Measurements from ENCODE around the gene NFATC3.

The NFATC3 gene

GRCh38 chr16:68233085-68233834 is 148.1 kb downstream of the NFATC3 start:
- no peak for DNase-seq

DNA sequence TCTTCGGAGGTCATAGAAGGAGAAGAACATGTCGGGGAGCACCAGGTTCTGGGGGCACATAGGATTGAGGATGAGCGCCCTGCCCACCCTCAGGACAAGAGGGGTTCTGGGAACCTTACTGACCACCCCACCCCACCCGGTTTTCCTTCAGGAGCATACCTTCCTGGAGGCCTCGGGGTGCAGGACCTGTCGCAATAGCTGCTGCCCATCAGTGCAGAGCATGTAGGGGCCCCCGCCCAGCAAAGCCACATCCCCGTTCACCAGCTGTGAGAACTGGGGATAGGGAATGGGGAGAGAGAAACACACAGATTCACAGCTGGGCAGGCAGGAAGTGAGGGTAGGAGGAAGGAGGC is 148.6 kb downstream of the NFATC3 start:
- DNase-seq: no peak

GRCh38 chr16:68234188-68235107 is 149.3 kb downstream of the NFATC3 start:
- DNase-seq: no peak

DNA sequence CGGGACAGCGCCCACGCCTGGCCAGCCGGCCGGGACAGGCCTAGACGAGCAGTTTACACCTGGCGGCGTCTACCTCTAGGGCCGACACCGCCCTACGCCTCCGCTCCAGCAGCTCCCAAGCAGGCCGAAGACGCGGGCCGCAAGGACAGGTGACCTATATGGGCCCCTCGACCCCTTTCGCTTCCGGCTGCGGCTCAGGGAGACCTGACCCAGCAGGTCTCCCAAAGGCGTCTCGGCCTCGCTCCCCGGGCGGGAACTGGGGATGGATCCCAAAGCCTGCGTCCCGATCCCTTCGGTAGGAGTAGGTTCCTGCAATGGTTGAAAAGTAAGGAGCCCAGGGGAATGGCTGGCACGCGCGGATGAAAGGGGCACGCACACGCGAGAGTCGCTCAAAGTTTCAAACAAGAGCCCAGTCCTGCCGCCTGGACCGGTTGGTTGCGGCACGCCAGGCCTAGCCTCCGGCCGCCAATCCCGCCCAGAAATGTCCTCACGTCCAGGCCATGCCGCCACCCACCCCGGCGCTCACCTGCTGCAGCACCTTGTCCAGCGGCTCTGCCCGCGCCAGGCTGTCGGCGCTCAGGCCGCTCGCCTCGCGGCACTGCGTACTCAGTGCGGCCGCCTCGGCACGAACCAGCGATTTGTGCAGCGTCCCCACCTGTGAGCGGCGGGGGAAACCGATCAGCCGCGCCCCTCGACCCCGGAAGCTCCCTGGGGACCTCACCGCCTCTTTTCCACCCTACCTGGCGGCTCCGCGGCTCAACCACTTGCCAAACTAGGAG is 150.1 kb downstream of the NFATC3 start:
- no peak for DNase-seq

GRCh38 chr16:68235887-68236136 is 150.6 kb downstream of the NFATC3 start, which contains the start of gene ESRP2:
Gene ESRP2 (minus strand): TSS chr16:68236127. CDS start chr16:68236045, 82 bp downstream.
- no peak for DNase-seq

DNA sequence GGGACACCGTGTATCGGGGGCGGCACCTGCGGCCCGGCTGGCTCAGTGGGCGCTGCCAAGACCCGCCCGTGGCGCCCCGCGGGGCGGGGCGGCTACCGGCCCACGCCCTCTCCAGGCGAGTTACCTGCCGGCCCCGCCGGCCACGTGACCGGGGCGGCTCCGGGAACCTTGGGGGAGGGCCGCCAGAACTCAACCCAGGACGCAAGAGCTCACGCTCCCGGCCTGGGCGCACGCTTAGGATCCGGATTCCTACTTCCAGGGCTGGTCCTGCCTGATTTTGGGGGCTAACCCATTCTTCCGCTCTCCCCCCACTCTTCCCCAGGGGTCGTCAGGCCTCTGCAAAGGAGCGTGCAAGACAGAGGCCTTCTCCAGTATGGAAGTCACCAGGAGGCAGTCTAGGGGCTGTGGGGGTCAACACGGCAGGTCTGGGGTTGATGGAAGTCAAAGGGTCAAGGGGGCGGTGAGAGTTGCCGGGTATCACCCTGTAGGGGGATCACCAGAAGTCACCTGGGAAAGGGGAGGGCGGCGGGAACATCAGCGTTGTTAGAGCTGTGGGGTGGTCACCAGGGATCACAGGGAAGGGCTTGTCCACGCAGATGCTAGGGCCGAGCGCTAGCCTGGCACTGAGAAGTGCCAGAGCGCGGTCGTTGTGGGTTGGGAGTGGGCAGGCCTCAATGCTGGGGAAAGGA is 151.1 kb downstream of the NFATC3 start:
- no peak for DNase-seq

- DNase-seq: no peak
Observed at GRCh38 chr16:68236826-68237242, 151.7 kb downstream of the NFATC3 start.

DNA sequence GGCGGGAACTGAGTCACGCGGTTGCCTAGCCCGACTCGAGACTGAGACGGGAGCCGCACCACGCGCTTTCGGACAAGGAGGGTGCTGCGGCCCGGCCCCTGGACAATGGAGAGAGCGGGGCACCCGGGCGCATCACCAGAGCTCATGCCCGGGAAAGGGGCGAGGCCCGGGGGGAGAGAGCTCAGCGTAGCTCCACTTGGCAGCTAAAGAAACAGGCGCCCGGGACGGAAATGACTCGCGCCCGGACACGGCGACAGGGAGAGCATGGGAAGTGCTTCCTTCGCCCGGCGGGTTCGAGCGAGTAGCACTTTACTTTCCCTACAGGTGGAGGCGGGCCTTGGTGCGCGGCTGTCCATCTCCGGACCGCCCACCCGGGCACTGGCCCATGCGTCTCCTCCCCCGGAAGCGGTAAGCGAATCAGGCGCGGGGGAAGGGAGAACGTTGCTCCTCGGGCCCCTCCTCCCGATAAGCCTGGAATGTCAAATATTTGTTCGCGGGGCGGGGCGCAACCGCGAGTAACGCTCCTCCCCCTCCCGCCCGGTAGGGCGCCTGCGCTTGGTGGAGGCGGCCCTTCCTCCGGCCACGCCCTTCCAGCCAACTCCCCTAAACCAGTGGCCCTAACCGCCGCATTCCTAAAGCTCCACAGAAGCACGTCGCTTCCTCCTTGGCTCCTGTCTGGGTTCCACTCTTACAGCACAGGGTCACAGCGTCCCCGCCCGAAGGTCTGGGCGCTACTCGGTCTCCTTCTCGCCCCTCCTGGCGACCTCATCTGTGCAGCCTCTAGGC is 152.3 kb downstream of the NFATC3 start:
- DNase-seq: peak; percentile 85

DNA sequence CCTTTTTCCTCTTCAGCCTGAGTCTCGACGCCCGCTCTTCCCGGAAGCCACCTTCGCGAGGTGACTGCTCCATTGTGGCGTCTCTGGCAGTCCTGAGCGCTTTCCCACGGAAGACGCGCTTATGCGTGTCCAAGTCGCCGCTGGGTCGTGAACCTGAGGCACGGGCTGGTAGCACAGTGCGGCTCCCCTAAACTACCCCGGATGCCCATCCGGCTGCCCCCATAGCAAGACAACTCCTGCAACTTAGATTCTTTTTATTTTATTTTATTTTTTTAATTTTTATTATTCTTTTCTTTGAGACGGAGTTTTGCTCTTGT is 152.8 kb downstream of the NFATC3 start:
- DNase-seq: no peak

DNA sequence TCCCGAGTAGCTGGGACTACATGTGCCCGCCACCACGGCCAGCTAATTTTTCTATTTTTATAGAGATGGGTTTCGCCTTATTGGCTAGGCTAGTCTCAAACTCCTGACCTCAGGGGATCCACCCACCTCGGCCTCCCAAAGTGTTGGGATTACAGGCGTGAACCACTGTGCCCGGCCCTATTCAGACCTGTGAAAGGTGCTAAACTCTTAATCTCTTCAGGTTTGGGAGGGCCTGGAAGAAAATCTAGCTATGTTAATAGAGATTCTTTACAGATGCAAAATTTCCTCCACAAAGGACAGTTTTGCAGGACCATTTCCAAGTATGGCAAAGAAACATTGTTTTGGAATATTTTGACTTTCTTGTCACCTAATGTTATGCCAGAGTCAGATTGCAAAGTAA is 156.9 kb downstream of the NFATC3 start:
- no peak for DNase-seq

GRCh38 chr16:68242926-68243858 is 158.0 kb downstream of the NFATC3 start:
- no peak for DNase-seq

GRCh38 chr16:68244481-68244902 is 159.3 kb downstream of the NFATC3 start:
- no peak for DNase-seq

GRCh38 chr16:68244903-68245853 is 160.0 kb downstream of the NFATC3 start, which contains the start of gene PLA2G15:
Gene PLA2G15 (plus strand): TSS chr16:68245373. CDS start chr16:68245427, 54 bp downstream.
- no peak for DNase-seq

DNA sequence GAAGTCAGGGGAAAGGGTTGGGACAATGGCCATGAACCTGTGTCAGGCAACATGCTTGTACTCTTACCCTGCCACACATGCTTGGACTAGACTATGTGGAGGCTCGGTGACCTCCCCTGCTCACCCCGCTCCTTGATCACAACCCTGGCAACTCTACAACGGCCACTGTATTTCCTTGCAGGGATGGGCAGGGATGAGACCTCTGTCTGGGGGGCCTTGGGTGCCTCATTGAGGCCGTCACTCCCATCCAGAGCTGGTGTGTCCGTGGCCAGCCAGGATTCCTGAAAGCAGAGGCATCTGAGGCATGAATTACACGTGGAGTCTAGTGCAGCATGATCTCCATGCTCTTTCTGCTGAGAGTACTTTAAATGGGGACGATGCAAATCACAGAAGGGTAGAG is 161.0 kb downstream of the NFATC3 start:
- DNase-seq: no peak

DNA sequence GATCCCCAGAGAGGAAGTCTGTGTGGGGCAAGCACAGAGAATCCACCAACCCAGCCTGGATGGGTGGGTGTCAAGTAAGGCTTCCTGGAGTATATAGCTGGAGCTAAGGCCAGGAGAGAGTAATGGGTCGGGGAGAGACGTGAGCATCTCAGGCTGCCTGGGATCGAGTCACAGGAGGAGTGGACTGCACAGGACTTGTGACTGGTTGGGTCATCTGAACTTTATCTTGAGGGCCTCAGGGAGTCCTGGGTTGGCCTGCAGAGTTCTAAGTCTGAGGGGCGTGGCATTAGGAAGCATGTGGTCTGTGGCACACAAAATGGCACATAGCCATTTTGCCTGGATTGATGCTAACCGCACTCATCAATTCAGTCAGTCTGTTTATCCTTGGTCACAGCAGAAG is 161.5 kb downstream of the NFATC3 start:
- DNase-seq: no peak

DNA sequence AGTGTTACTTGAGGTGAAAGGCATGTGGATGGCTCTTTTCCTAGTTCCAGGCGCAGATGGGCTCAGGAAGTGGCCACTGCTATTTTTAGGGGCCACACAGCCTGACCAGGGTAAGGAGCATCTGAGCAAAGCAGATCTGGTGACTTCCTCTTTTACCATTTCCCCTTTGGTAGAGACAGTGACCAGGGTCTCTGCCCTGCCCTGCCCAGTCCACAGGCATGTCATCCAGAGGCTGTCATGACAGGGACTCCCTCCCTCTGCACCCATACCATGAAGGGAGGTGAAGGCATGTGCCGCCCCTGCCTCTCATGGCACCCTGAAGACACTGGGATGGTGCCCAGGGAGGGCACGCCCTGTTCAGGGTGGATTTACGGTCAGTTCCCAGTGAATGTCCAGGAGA is 162.2 kb downstream of the NFATC3 start:
- no peak for DNase-seq

GRCh38 chr16:68247932-68248331 is 162.8 kb downstream of the NFATC3 start:
- DNase-seq: no peak

GRCh38 chr16:68249371-68249770 is 164.2 kb downstream of the NFATC3 start:
- no peak for DNase-seq

GRCh38 chr16:68250951-68251350 is 165.8 kb downstream of the NFATC3 start:
- DNase-seq: no peak

DNA sequence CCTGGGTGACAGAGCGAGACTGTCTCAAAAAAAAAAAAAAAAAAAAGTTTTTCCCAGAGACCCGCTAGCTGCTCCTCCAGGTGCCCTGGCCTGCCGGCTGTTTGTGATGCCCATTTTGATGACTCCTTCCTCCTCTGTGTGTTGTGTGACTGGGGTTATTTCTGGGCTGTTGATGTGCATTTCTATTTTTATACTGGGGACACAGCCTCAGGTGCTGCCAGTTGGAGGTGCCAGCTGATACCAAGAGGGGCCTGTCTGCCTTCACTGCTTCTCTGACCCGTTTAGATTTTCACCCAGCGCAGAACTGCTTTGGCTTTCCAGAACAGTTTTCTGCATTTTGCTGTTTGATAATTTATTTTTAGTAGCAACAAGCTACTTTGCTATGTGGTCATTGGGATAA is 166.7 kb downstream of the NFATC3 start:
- DNase-seq: no peak

Data from NCI-H1417 treated with DMSO at 0.1 percent for 48 hours (cell line).